HL-60/S4 (cell line): Measurements from ENCODE around the gene SLC22A6.

Source experiments
- in situ Hi-C: fragments of 300-500 bp; cut with MboI; formaldehyde crosslinking; loops from 2 replicates; pipeline ENCODE4 v1.14.3; 2022; ENCODE audit warnings: low sequenced_read_pairs

Gene SLC22A6

GRCh38 chr11:62933750-62934495 is 50.8 kb downstream of the SLC22A6 start:
- in situ Hi-C loops, result no loop called here

- in situ Hi-C loops, result no loop called here
Measured at GRCh38 chr11:62933285-62933684, 51.5 kb downstream of the SLC22A6 start.

GRCh38 chr11:62931499-62932278 is 53.1 kb downstream of the SLC22A6 start:
- in situ Hi-C loops, result no loop called here

- in situ Hi-C loops, result no loop called here
Measured at GRCh38 chr11:62930666-62931065, 54.1 kb downstream of the SLC22A6 start.

GRCh38 chr11:62930157-62930556 is 54.6 kb downstream of the SLC22A6 start:
- in situ Hi-C loops, result no loop called here

GRCh38 chr11:62928011-62928410 is 56.8 kb downstream of the SLC22A6 start:
- in situ Hi-C loops, result no loop called here

- in situ Hi-C loops, result no loop called here
Measured at GRCh38 chr11:62926680-62927455, 57.9 kb downstream of the SLC22A6 start.
